ENCODE data around the gene TMTC4. TPM values are rescaled to one million over a fixed set of nuclear protein-coding genes. Genes with fewer than 3 reads are reported as not detected.
"Not testable (repeated sequence)": the region's sequence is repeated elsewhere in the genome, so short reads cannot be mapped to it uniquely, and the experiment has no call there.

TMTC4 gene
- total RNA-seq, 1 experiment from 2014 or later = 28.1 TPM

- H3K27me3 ChIP-seq (ENCODE audit: insufficient read depth, low read length) = no peaks in the 10 kb centered on the region
- no peaks in the 10 kb centered on the region for H3K23me2 ChIP-seq (ENCODE audit: insufficient read length, low read depth, low read length, poor library complexity, severe bottlenecking)
- H2AFZ ChIP-seq (ENCODE audit: low read length) = no peak overlapping the region
- no peak overlapping the region for H3K4me3 Mint-ChIP-seq
- H3K14ac ChIP-seq (ENCODE audit: insufficient read depth, low read length) = no peak overlapping the region
- H4K91ac ChIP-seq (ENCODE audit: insufficient read length, low read depth, low read length) = no peak overlapping the region
- H3K23ac ChIP-seq (ENCODE audit: insufficient read length, low read depth, low read length) = no peak overlapping the region
- no peak overlapping the region for H3K27ac ChIP-seq (ENCODE audit: insufficient read length, low read depth, low read length)
- no peak overlapping the region for H3K27ac Mint-ChIP-seq
- DNase-seq = no peak
- WGBS (ENCODE audit: extremely low coverage, insufficient read length, low lambda C conversion rate) = no CpG with 5 or more reads among the region's 2 CpGs
- no peak overlapping the region for H2BK12ac ChIP-seq (ENCODE audit: insufficient read length, low read depth, low read length)
- no peaks in the 10 kb centered on the region for H3K4me1 ChIP-seq (ENCODE audit: insufficient read depth, low read length)
- H3K4me2 ChIP-seq (ENCODE audit: insufficient read depth, insufficient read length, low read length) = no peak overlapping the region
- H3K79me2 ChIP-seq (ENCODE audit: insufficient read depth, low read length) = no peaks in the 10 kb centered on the region
- no peaks in the 10 kb centered on the region for H4K20me1 ChIP-seq (ENCODE audit: control insufficient read depth, insufficient read depth, insufficient read length)
- peaks cover 2 to 5% of the 10 kb centered on the region in 2 experiments for H3K4me1 Mint-ChIP-seq
- H3K56ac ChIP-seq (ENCODE audit: insufficient read length, low read depth, low read length) = no peak overlapping the region
- H3K79me1 ChIP-seq (ENCODE audit: insufficient read depth, low read depth, low read length, poor library complexity, severe bottlenecking) = no peaks in the 10 kb centered on the region
- H3K18ac ChIP-seq (ENCODE audit: insufficient read length, low read depth, low read length) = no peak overlapping the region
- H3K9me3 ChIP-seq (ENCODE audit: control insufficient read depth, low read depth, low read length) = no peaks in the 10 kb centered on the region
- H3K36me3 Mint-ChIP-seq (ENCODE audit: insufficient read depth in 1 of 3, low read depth in 3 of 3) = peaks cover 63 to 72% (median 67%) of the 10 kb centered on the region in 3 experiments
- no peak overlapping the region for H3K9ac ChIP-seq (ENCODE audit: extremely low read depth, insufficient read length, low read length)
- no peak overlapping the region for H2BK15ac ChIP-seq (ENCODE audit: low read depth, low read length)
- H3K4ac ChIP-seq (ENCODE audit: low read depth, low read length) = no peak overlapping the region
- no peak overlapping the region for H2BK120ac ChIP-seq (ENCODE audit: low read depth, low read length, poor library complexity, severe bottlenecking)
- H3T11ph ChIP-seq (ENCODE audit: low read length) = no peak overlapping the region
- no peak overlapping the region for H4K8ac ChIP-seq (replicated peaks; ENCODE audit: insufficient read length, low read depth, low read length)
- no peaks in the 10 kb centered on the region for H3K27me3 Mint-ChIP-seq (ENCODE audit: low read depth)
- no peak overlapping the region for H2BK5ac ChIP-seq (ENCODE audit: insufficient read length, low read length)
- no peak overlapping the region for H2BK20ac ChIP-seq (ENCODE audit: low read depth, low read length, poor library complexity, severe bottlenecking)
- no peak overlapping the region for H2AK5ac ChIP-seq (ENCODE audit: insufficient read length, low read length)
- no peak for TF ChIP-seq CTCF (conservative IDR thresholded peaks at IDR 0.05)
- no peak overlapping the region for H4K5ac ChIP-seq (ENCODE audit: insufficient read length, low read depth, low read length)
- H3K9me3 Mint-ChIP-seq = peaks cover 27 to 38% of the 10 kb centered on the region in 2 experiments
These were observed 54.7 kb downstream of the TMTC4 start for GRCh38 chr13:100619940-100620339.

DNA sequence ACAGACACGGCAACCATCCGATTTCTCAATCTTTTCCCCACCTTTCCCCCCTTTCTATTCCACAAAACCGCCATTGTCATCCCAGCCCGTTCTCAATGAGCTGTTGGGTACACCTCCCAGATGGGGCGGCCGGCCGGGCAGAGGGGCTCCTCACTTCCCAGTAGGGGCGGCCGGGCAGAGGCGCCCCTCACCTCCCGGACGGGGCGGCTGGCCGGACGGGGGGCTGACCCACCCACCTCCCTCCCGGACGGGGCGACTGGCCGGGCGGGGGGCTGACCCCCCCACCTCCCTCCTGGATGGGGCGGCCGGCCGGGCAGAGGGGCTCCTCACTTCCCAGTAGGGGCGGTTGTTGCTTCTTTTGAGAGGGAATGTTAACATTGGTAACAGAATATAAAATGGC is 55.7 kb downstream of the TMTC4 start:
- not testable (repeated sequence) for H4K5ac ChIP-seq (ENCODE audit: insufficient read length, low read depth, low read length); H3K14ac ChIP-seq (ENCODE audit: insufficient read depth, low read length); H3K4me2 ChIP-seq (ENCODE audit: insufficient read depth, insufficient read length, low read length); H4K8ac ChIP-seq (replicated peaks; ENCODE audit: insufficient read length, low read depth, low read length); H3K56ac ChIP-seq (ENCODE audit: insufficient read length, low read depth, low read length); H2BK15ac ChIP-seq (ENCODE audit: low read depth, low read length); H2BK12ac ChIP-seq (ENCODE audit: insufficient read length, low read depth, low read length); H2BK5ac ChIP-seq (ENCODE audit: insufficient read length, low read length); H3K27ac ChIP-seq (ENCODE audit: insufficient read length, low read depth, low read length); H3K4me1 ChIP-seq (ENCODE audit: insufficient read depth, low read length); H3K79me2 ChIP-seq (ENCODE audit: insufficient read depth, low read length); H3K4me3 Mint-ChIP-seq; H4K91ac ChIP-seq (ENCODE audit: insufficient read length, low read depth, low read length); H2AFZ ChIP-seq (ENCODE audit: low read length); H3T11ph ChIP-seq (ENCODE audit: low read length); H3K9ac ChIP-seq (ENCODE audit: extremely low read depth, insufficient read length, low read length); H3K79me1 ChIP-seq (ENCODE audit: insufficient read depth, low read depth, low read length, poor library complexity, severe bottlenecking); H2BK120ac ChIP-seq (ENCODE audit: low read depth, low read length, poor library complexity, severe bottlenecking); H2BK20ac ChIP-seq (ENCODE audit: low read depth, low read length, poor library complexity, severe bottlenecking); H3K27me3 ChIP-seq (ENCODE audit: insufficient read depth, low read length); H3K27me3 Mint-ChIP-seq (ENCODE audit: low read depth); H3K27ac Mint-ChIP-seq; DNase-seq; H3K23me2 ChIP-seq (ENCODE audit: insufficient read length, low read depth, low read length, poor library complexity, severe bottlenecking); H2AK5ac ChIP-seq (ENCODE audit: insufficient read length, low read length); H4K20me1 ChIP-seq (ENCODE audit: control insufficient read depth, insufficient read depth, insufficient read length); H3K4me1 Mint-ChIP-seq; H3K4ac ChIP-seq (ENCODE audit: low read depth, low read length); H3K9me3 ChIP-seq (ENCODE audit: control insufficient read depth, low read depth, low read length); H3K18ac ChIP-seq (ENCODE audit: insufficient read length, low read depth, low read length); H3K23ac ChIP-seq (ENCODE audit: insufficient read length, low read depth, low read length)
- peaks cover 55 to 63% (median 58%) of the 10 kb centered on the region in 3 experiments for H3K36me3 Mint-ChIP-seq (ENCODE audit: insufficient read depth in 1 of 3, low read depth in 3 of 3)
- no CpG with 5 or more reads among the region's 24 CpGs for WGBS (ENCODE audit: extremely low coverage, insufficient read length, low lambda C conversion rate)
- H3K9me3 Mint-ChIP-seq = peaks cover 27 to 38% of the 10 kb centered on the region in 2 experiments
